IgD-negative memory B cell (primary cell): ENCODE results near the gene NAA16. TPM values are rescaled to one million over a fixed set of nuclear protein-coding genes. Genes with fewer than 3 reads are reported as not detected.
"Not testable (repeated sequence)": the region's sequence is repeated elsewhere in the genome, so short reads cannot be mapped to it uniquely, and the experiment has no call there.

ENCODE experiments used
- H3K27ac Mint-ChIP-seq, 3 donors: one replicate each; pipeline ENCODE4 v1.8.0; 2020 to 2022; ENCODE audit warnings: mild to moderate bottlenecking in 3 of 3, mixed read lengths in 3 of 3, moderate library complexity in 1 of 3
- H3K27me3 Mint-ChIP-seq: one replicate; pipeline ENCODE4 v1.8.0; 2021; ENCODE audit warnings: mixed read lengths
- H3K36me3 Mint-ChIP-seq: one replicate; pipeline ENCODE4 v1.8.0; 2020; ENCODE audit warnings: mild to moderate bottlenecking, mixed read lengths
- H3K4me1 Mint-ChIP-seq, 3 donors: one replicate each; pipeline ENCODE4 v1.8.0; 2020 to 2022; ENCODE audit warnings: mixed read lengths in 3 of 3, mild to moderate bottlenecking in 1 of 3
- H3K4me3 Mint-ChIP-seq, 4 donors: one replicate each; pipeline ENCODE4 v1.8.0; 2020 to 2022; ENCODE audit warnings: mild to moderate bottlenecking in 4 of 4, mixed read lengths in 4 of 4, moderate library complexity in 3 of 4
- H3K9me3 Mint-ChIP-seq, 3 donors: one replicate each; pipeline ENCODE4 v1.8.0; 2020 to 2021; ENCODE audit warnings: mixed read lengths in 3 of 3, mild to moderate bottlenecking in 1 of 3
- polyA plus RNA-seq: library from polyadenylated mRNA; unstranded; fragments of 300-500 nt; fragmentation: Illumina TruSeq; gene quantifications from one replicate; pipeline ENCODE4 v1.2.3, GENCODE V29; 2021

Gene NAA16
- polyA plus RNA-seq, 1 donor from 2014 or later, result 7.7 TPM

DNA sequence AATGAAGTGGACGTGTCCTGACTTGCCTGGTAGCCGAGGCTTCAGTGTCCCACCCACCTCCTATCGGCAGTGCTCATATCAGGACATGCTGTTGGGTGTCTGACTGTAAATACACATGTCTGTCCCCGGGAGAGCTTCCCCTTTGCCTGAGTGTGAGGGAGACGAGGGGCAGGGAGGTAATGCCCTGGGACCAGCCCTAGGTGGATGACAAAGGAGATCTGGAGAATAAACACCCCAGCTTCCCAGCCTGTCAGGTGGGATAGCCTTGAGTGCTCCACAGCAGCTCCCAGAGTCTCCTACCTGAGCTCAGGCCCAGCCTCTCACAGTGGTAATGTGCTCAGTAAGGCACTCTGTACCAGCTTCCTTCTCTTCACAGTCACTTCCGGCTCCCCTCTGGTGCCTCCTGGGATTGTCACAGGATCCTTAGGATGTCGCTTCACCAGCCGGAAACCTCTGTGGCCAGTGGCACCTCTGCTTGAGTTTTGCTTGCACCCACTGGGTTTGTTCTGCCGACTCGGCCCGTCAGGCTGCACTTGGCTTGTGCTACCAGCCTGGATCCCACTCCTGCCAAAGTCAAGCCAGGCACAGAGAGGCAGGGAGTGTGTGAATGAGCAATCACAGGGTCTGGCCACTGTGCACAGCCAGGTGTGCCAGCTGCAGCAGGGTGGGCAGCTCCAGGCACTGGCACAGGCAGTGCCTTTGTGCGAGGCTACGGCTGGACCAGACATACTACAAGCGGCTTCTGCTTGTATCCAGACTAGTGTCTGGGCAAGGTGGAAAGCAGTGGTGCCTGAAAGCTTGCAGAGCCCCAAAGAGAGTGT lies 91.8 kb downstream of the NAA16 start:
- H3K4me3 Mint-ChIP-seq, result no peak overlapping the region
- H3K9me3 Mint-ChIP-seq, result no peaks in the 10 kb centered on the region
- H3K36me3 Mint-ChIP-seq, result no peaks in the 10 kb centered on the region
- no peak overlapping the region for H3K27ac Mint-ChIP-seq
- H3K4me1 Mint-ChIP-seq, result no peaks in the 10 kb centered on the region
- no peaks in the 10 kb centered on the region for H3K27me3 Mint-ChIP-seq

- H3K27ac Mint-ChIP-seq, result no peak overlapping the region
- peaks cover 1% of the 10 kb centered on the region for H3K27me3 Mint-ChIP-seq
- H3K4me3 Mint-ChIP-seq, result no peak overlapping the region
- H3K9me3 Mint-ChIP-seq, result no peaks in the 10 kb centered on the region
- H3K4me1 Mint-ChIP-seq, result no peaks in the 10 kb centered on the region
- H3K36me3 Mint-ChIP-seq, result no peaks in the 10 kb centered on the region
Observed at GRCh38 chr13:41403983-41404382, 92.9 kb downstream of the NAA16 start.

DNA sequence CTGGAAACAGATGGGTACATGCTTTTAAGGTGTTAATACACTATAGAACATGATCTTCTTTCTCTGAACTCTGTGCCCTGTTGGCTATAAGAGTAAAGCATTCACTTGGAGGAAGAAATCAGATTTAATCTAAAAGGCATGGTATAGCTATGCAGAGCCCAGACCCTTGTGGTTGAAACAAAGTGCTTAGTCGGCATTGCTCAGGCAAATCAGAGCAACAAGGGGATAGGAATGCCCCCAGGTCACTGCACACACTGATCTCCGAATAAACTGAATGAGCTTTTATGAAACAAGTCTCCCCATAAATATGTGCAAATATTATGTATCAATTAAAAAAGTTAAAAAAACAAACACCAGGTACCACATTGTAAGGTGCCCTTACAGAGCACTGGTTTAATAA lies 94.3 kb downstream of the NAA16 start:
- Mint-ChIP-seq H3K9me3 (no peaks in the 10 kb centered on the region), H3K4me3 (no peak overlapping the region), H3K4me1 (no peaks in the 10 kb centered on the region), H3K27me3 (peaks cover 4% of the 10 kb centered on the region), H3K36me3 (no peaks in the 10 kb centered on the region), H3K27ac (no peak overlapping the region)

- H3K27ac Mint-ChIP-seq, result no peak overlapping the region
- peaks cover 4% of the 10 kb centered on the region for H3K27me3 Mint-ChIP-seq
- no peaks in the 10 kb centered on the region for H3K4me1 Mint-ChIP-seq
- H3K4me3 Mint-ChIP-seq, result no peak overlapping the region
- H3K9me3 Mint-ChIP-seq, result no peaks in the 10 kb centered on the region
- H3K36me3 Mint-ChIP-seq, result no peaks in the 10 kb centered on the region
Observed at GRCh38 chr13:41407380-41407779, 96.3 kb downstream of the NAA16 start.

DNA sequence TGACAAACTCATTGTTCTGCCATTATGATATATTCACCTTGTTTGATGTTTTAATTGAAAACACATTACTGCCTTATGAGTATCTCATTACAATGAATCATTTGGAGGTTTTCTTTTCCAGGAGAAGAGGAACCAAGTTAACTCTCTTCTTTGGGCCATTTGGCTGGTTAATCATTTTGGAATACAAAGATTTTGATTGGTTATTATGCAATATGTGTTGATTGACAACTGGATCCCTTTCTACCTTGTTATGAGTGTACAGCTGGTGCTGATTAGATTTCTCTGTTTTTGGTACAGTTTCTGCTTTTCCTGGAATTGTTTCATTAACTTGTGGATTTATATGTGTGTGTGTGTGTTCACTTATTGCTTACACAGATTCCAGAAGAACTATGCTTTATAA lies 97.1 kb downstream of the NAA16 start:
- H3K4me3 Mint-ChIP-seq, result no peak overlapping the region
- peaks cover 4% of the 10 kb centered on the region for H3K27me3 Mint-ChIP-seq
- no peaks in the 10 kb centered on the region for H3K4me1 Mint-ChIP-seq
- H3K9me3 Mint-ChIP-seq, result no peaks in the 10 kb centered on the region
- no peaks in the 10 kb centered on the region for H3K36me3 Mint-ChIP-seq
- no peak overlapping the region for H3K27ac Mint-ChIP-seq

DNA sequence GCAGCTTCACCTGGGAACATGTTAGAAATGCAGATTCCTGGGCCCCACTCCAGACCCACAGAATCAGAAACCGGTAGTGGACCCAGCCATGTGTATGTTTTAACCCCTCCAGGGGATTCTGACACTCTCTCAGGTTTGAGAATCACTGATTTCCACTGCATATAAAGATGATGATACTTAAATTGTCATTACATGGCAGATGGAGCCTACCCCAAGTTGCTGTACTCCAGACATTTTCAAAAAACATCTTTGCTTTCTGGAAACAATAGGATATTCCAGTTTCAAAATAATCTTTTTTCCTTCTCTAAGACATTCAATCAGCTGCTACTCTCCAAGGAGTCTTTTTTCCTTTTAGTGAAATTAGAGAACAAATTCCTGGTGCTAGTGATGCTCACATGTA lies 97.7 kb downstream of the NAA16 start:
- Mint-ChIP-seq H3K9me3 (no peaks in the 10 kb centered on the region), H3K27ac (no peak overlapping the region), H3K27me3 (peaks cover 4% of the 10 kb centered on the region), H3K4me1 (no peaks in the 10 kb centered on the region), H3K4me3 (no peak overlapping the region), H3K36me3 (no peaks in the 10 kb centered on the region)

- Mint-ChIP-seq H3K36me3 (no peaks in the 10 kb centered on the region), H3K4me1 (no peaks in the 10 kb centered on the region), H3K27me3 (peaks cover 4% of the 10 kb centered on the region), H3K9me3 (no peaks in the 10 kb centered on the region), H3K4me3 (no peak overlapping the region), H3K27ac (no peak overlapping the region)
Observed at GRCh38 chr13:41409611-41410010, 98.5 kb downstream of the NAA16 start.

GRCh38 chr13:41411060-41411459 lies 100.0 kb downstream of the NAA16 start:
- no peak overlapping the region for H3K4me3 Mint-ChIP-seq
- H3K36me3 Mint-ChIP-seq, result no peaks in the 10 kb centered on the region
- peaks cover 4% of the 10 kb centered on the region for H3K27me3 Mint-ChIP-seq
- no peaks in the 10 kb centered on the region for H3K4me1 Mint-ChIP-seq
- no peaks in the 10 kb centered on the region for H3K9me3 Mint-ChIP-seq
- no peak overlapping the region for H3K27ac Mint-ChIP-seq

- Mint-ChIP-seq H3K4me1 (no peaks in the 10 kb centered on the region), H3K4me3 (no peak overlapping the region), H3K36me3 (no peaks in the 10 kb centered on the region), H3K27ac (no peak overlapping the region), H3K27me3 (peaks cover 4% of the 10 kb centered on the region), H3K9me3 (no peaks in the 10 kb centered on the region)
Observed at GRCh38 chr13:41411522-41411921, 100.5 kb downstream of the NAA16 start.

DNA sequence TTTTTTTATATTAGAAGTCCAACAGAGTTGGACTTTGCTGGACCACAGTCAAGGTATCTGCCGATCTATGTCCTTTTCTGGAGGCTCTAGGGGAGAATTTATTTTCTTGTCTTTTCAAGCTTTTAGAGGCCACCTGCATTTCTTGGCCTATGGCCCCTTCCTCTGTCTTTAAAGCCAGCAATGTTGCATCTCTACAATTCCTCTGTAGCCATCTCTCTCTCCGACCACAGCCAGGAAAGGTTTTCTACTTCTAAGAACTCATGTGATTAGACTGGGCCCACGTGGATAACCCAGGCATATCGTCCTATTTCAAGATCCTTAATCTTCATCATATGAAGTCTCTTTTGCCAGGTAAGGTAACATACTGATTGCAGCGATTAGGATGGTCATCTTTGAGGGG lies 102.8 kb downstream of the NAA16 start:
- no peaks in the 10 kb centered on the region for H3K4me1 Mint-ChIP-seq
- H3K27ac Mint-ChIP-seq, result no peak overlapping the region
- no peaks in the 10 kb centered on the region for H3K36me3 Mint-ChIP-seq
- peaks cover 0 to 3% (median 1%) of the 10 kb centered on the region in 3 donors for H3K9me3 Mint-ChIP-seq
- H3K27me3 Mint-ChIP-seq, result peaks cover 4% of the 10 kb centered on the region
- no peak overlapping the region for H3K4me3 Mint-ChIP-seq

DNA sequence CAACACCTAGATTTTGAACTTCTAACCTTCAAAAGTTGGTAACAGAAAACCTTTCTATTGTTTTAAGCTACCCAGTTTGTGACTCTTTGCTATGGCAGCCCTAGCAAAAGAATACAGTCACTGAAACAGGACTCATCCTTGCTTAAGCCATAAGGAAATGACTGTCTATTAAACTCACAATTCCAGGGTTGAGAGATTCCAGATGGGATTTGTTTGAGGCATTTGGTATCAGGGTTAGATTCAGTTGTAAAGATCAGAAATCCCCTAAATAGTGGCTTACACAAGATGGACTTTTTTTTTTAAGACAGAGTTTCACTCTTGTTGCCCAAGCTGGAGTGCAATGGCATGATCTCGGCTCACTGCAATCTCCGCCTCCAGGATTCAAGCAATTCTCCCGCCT lies 105.2 kb downstream of the NAA16 start:
- no peaks in the 10 kb centered on the region for H3K4me1 Mint-ChIP-seq
- no peak overlapping the region for H3K4me3 Mint-ChIP-seq
- H3K9me3 Mint-ChIP-seq, result peaks cover 0 to 3% (median 1%) of the 10 kb centered on the region in 3 donors
- H3K27ac Mint-ChIP-seq, result no peak overlapping the region
- no peaks in the 10 kb centered on the region for H3K36me3 Mint-ChIP-seq
- H3K27me3 Mint-ChIP-seq, result no peaks in the 10 kb centered on the region

DNA sequence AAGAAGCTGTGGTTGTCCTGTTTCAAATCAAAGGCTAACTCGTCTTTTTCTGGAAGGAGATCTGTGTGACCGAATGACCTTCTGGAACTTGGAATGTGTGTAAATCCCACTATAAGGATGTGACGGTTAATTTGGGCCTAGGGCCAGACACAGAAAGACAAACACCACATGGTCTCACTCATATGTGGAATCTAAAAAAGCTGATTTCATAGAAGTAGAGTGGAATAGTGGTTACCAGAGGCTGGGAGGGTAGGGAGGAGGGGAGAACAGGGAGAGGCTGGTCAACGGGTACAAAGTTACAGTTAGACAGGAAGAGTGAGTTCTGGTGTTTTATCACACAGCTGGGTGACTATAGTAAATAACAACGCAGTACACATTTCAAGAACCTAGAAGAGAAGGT lies 107.0 kb downstream of the NAA16 start:
- Mint-ChIP-seq H3K27me3 (no peaks in the 10 kb centered on the region), H3K4me1 (no peaks in the 10 kb centered on the region)

GRCh38 chr13:41418731-41419130 lies 107.7 kb downstream of the NAA16 start:
- Mint-ChIP-seq H3K4me1 (no peaks in the 10 kb centered on the region), H3K36me3 (no peaks in the 10 kb centered on the region), H3K27ac (no peak overlapping the region), H3K4me3 (no peak overlapping the region), H3K9me3 (peaks cover 0 to 3% (median 1%) of the 10 kb centered on the region in 3 donors), H3K27me3 (peaks cover 1% of the 10 kb centered on the region)

More for the DNA sequence above, 107.0 kb downstream of the NAA16 start:
- Mint-ChIP-seq H3K36me3 (no peaks in the 10 kb centered on the region), H3K9me3 (peaks cover 0 to 3% (median 1%) of the 10 kb centered on the region in 3 donors), H3K4me3 (no peak overlapping the region), H3K27ac (no peak overlapping the region)

GRCh38 chr13:41419206-41419605 lies 108.1 kb downstream of the NAA16 start:
- peaks cover 2% of the 10 kb centered on the region for H3K27me3 Mint-ChIP-seq
- H3K9me3 Mint-ChIP-seq, result peaks cover 0 to 3% (median 1%) of the 10 kb centered on the region in 3 donors
- H3K36me3 Mint-ChIP-seq, result no peaks in the 10 kb centered on the region
- no peaks in the 10 kb centered on the region for H3K4me1 Mint-ChIP-seq
- H3K27ac Mint-ChIP-seq, result no peak overlapping the region
- H3K4me3 Mint-ChIP-seq, result no peak overlapping the region

DNA sequence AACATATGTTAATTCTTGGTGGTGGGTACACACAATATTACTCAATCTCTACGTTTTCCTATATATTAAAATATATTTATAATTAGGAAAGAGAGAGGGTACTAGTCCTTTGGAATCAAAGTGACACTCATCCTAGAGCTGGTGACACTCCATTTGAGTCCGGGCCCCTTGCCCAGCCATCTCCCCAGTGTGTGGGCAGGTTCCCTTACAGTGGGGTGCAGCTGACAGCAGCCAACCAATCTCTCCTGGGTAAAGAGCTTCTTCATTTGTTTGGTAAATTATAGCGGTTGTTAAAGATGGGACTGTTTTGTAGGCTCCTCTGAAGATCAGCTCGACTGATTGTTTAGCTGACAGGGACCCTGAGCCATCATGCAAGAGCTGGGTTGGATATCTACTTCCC lies 109.1 kb downstream of the NAA16 start:
- no peak overlapping the region for H3K27ac Mint-ChIP-seq

GRCh38 chr13:41421330-41421729 lies 110.3 kb downstream of the NAA16 start:
- H3K9me3 Mint-ChIP-seq, H3K4me1 Mint-ChIP-seq, H3K27ac Mint-ChIP-seq, H3K4me3 Mint-ChIP-seq, H3K36me3 Mint-ChIP-seq, H3K27me3 Mint-ChIP-seq: not testable (repeated sequence)

More for the DNA sequence above, 109.1 kb downstream of the NAA16 start:
- peaks cover 2% of the 10 kb centered on the region for H3K27me3 Mint-ChIP-seq
- no peaks in the 10 kb centered on the region for H3K4me1 Mint-ChIP-seq
- peaks cover 0 to 3% (median 1%) of the 10 kb centered on the region in 3 donors for H3K9me3 Mint-ChIP-seq
- no peaks in the 10 kb centered on the region for H3K36me3 Mint-ChIP-seq
- H3K4me3 Mint-ChIP-seq, result no peak overlapping the region
